Frontal cortex (tissue), 4 donors: ENCODE measurements around the gene MYADM. TPM values are rescaled to one million over a fixed set of nuclear protein-coding genes. Genes with fewer than 3 reads are reported as not detected.

Experiments
- DNase-seq, 2 donors: peaks; one replicate each; pipeline ENCODE4 v3.0.0; 2012; ENCODE audit warnings: low spot score in 2 of 2
- FAIRE-seq: peaks from 2 replicates; lab custom pipeline; 2012; peaks lifted over from hg19 to GRCh38; lab: Jason Lieb, UNC
- total RNA-seq: library from RNA; depleted of rRNA; stranded (reverse); fragments of >200 nt; gene quantifications from one replicate; pipeline ENCODE4 v1.2.3, GENCODE V29; 2014
- donor health status: control.
- donor health status: control.
- donor health status: control.

Gene MYADM
- total RNA-seq, 1 donor from 2014 or later = 2.4 TPM

DNA sequence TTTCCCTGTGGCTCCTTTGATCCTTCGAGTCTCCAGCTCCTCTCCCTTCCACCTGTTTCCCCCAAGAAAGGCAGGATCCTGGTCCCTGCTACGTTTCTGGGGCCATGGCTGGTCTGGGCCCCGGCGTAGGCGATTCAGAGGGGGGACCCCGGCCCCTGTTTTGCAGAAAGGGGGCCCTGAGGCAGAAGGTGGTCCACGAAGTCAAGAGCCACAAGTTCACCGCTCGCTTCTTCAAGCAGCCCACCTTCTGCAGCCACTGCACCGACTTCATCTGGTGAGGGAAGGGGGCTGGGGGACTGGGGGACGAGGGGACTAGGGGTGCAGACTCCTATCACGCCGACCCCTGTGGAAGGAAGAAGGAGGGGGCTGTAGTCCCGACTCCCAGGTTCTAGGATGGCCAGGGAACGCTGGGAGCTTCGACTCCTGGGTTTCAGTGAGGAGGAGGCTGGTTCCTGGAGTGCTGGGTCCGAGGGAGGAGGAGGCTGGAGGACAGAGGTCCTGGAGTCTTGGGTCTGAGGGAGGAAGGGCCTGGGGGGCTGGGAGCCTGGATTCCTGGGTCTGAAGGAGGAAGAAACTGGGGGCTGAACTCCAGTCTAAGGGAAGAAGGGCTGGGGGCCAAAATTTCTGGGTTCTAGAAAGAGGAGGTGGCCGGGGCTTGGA lies 14.8 kb downstream of the MYADM start:
- FAIRE-seq (no peak), DNase-seq (no peak)

DNA sequence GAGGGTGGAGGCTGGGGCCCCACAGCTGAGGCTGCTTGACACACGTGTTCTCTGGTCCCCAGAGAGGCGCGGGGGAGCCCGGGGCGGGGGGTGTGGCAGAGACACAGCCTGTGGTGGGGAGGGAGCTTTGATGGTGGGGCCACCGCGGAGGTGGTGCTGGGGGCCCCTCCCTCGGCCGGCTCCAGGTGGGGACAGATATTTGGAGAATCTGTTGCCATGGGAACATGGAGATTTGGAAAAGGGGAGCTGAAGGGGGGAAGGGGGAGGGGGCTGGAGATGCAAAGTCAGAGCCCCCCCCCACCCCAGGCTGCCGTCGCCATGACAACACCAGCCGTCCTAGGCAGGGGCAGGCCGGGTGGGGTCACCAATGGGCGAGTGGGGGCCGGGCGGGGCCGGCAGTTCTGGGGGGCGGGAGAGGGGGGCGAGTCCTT lies 15.6 kb downstream of the MYADM start:
- DNase-seq (no peak), FAIRE-seq (no peak)

GRCh38 chr19:53883741-53884140 lies 16.1 kb downstream of the MYADM start:
- DNase-seq = no peak

DNA sequence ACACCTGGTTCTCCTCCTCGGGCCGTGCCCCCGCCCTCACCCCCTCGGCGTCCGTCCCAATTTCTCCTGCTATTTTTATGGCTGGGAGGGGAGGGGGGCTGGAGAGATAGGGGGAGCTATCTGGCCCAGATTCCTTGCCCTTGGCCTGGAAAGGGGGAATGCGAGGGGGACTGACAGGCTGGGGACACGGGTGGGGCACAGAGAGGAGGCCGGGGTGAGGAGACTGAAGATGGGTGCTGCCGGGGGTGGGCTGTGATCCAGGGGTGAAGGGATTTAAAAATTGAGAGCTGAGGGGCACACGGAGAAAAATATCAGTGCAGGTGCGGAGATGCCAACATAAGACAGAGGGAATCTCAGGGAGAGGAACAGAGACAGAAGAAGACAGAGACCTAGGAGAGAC lies 16.6 kb downstream of the MYADM start:
- FAIRE-seq = no peak

More at GRCh38 chr19:53883741-53884140, 16.1 kb downstream of the MYADM start:
- FAIRE-seq = no peak

DNA sequence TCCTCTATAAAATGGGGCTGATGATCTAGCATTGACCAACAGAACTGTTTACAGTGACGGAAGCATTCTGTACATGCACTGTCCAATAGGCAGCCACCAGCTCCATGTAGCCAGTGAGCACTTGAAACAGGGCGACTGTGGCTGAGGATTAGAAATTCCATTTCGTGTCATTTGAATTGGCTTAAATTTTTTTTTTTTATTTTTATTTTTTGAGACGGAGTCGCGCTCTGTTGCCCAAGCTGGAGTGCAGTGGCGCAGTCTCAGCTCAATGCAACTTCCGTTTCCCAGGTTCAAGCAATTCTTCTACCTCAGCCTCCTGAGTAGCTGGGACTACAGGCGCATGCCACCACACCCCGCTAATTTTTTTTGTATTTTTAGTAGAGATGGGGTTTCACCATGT lies 17.4 kb downstream of the MYADM start:
- FAIRE-seq (no peak), DNase-seq (no peak)

More for the DNA sequence above, 16.6 kb downstream of the MYADM start:
- DNase-seq = no peak

GRCh38 chr19:53892301-53892980 lies 24.8 kb downstream of the MYADM start:
- DNase-seq (no peak), FAIRE-seq (no peak)

DNA sequence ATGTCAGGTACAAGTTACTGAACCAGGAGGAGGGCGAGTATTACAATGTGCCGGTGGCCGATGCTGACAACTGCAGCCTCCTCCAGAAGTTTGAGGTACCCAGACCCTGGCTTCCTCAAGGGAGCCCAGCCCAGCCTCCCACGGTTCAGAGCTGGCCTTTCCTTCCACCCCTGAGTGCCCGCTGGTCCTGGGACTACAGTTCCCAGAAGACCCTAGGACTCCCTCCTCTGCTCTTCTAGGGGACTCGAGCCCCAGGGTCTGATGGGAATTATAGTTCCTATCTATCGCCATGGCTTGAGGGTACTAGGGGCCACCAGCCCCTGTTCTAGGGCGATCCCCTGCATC lies 25.3 kb downstream of the MYADM start:
- no peak for DNase-seq
- no peak for FAIRE-seq

GRCh38 chr19:53894707-53895106 lies 27.0 kb downstream of the MYADM start:
- no peak for FAIRE-seq
- DNase-seq = no peak

DNA sequence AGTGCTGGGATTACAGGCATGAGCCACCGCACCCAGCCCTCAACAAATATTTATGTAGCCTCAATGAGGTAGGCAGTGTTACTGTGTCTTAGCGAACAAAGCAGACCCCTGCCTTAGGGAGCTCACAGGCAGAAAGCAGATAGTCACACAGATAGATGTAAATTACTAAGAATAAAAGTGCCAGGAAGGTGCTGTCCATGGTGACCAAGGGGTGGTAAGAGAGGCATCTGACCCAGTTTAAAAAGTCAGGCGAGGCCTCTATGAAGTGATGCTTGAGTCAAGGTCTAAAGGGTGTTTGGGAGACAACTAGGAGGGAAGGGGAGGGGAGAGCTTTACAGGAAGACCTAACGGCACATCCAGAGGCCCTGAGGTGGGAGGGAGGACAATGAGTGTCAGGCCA lies 29.0 kb downstream of the MYADM start:
- FAIRE-seq = no peak
- no peak for DNase-seq

DNA sequence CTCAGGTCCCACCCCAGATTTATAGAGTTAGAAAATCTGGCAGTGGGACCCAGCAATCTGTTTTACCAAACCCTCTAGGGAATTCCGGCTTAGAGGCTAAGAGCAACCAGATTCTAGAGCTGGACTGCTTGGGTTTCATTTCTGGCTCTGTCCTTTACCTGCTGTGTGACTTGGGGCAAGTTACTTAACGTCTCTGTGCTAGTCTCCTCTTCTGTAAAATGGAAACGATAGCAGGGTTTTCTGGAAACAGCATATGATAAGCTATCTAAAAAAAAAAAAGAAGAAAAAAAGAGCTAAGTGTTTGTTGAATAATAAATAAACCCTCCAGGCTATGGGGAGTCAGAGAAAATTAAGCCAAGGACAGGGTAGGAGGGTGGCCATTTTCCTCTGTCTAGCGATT lies 29.8 kb downstream of the MYADM start:
- FAIRE-seq (no peak), DNase-seq (no peak)

DNA sequence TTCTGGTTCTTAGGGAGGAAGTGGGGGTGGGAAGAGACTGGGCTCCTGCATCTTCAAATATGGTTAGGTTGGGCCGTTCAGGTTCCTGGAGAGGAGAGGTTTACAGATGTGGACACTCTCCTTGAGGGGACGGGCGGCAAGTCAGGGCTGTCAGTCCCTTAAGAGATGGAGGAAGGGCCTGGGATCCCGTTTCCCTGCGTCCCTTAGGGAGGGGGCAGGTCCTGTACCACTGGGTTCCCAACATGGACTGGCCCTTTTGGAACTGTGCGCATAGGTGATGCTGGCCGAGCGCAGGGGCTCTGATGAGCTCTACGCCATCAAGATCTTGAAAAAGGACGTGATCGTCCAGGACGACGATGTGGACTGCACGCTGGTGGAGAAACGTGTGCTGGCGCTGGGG lies 30.5 kb downstream of the MYADM start:
- DNase-seq (no peak), FAIRE-seq (no peak)

GRCh38 chr19:53898636-53899341 lies 31.1 kb downstream of the MYADM start:
- no peak for DNase-seq
- FAIRE-seq = no peak

GRCh38 chr19:53900191-53900860 lies 32.6 kb downstream of the MYADM start:
- DNase-seq = no peak
- FAIRE-seq = no peak

- DNase-seq (no peak), FAIRE-seq (no peak)
These were observed 35.5 kb downstream of the MYADM start for GRCh38 chr19:53903055-53903680.

DNA sequence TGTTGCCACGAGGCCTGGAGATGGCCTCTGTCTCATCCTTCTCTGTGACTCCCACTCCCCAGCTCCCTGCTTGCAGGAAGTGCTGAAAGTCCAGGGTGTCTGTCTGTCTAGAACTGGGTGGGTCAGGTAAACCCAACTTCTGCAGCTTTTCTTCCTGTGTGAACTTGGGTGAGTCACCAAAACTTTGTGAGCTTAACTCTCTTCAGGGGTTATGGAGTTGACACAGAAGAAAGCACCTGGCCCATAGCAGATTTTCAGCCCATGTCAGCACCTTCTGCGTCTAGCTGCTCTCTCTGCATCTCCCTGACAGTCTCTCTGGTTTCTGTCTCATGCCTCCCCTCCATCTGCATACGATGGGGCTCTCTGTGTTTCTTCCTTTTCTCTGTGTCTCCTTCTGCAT lies 37.2 kb downstream of the MYADM start:
- DNase-seq (no peak), FAIRE-seq (no peak)

DNA sequence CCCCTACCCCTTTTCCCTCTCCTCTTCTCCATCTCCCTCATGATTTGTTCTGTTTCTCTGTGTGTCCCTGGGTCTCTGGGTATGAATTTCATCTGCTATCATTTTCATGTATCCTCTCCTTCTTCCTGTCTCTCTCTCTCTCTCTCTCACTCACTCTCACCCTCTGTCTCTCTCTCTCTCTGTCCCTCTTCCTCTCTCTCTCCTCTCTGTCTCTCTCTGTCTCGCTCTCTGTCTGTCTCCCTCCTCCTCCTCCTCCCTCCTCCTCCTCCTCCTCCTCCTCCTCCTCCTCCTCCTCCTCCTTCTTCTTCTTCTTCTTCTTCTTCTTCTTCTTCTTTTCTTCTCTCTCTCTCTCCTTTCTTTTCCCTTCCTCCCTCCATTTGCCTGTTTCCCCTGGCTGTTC lies 38.1 kb downstream of the MYADM start:
- FAIRE-seq (no peak), DNase-seq (no peak)

GRCh38 chr19:53906211-53907192 lies 38.8 kb downstream of the MYADM start:
- no peak for FAIRE-seq
- peak; percentile 74 to 79 for DNase-seq

- DNase-seq (no peak), FAIRE-seq (no peak)
These were observed 39.5 kb downstream of the MYADM start for GRCh38 chr19:53907193-53907581.

DNA sequence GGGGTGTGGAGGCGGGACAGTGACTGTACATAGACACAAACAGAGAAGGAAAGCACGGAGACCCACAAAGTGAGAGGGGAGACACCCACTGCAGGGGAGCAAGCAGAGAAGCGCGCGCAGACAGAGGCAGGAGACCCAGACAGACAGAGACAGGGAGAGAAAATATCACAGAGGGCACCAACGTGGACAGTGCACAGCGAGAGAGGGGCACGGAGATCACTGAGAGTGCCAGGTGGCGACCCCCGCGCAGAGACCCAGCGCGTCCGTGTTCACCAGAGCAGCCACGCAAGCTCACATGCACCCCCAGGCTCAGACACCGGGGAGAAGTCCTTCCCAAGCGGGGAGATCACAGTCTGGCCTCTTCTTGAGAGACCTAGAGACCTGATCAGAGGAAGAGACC lies 40.0 kb downstream of the MYADM start:
- DNase-seq (no peak), FAIRE-seq (no peak)
